GM12865 (cell line): Measurements from ENCODE around the gene GDPD1.
"Not testable (repeated sequence)": the region's sequence is repeated elsewhere in the genome, so short reads cannot be mapped to it uniquely, and the experiment has no call there.

Experiments
- DNase-seq: peaks from one replicate; pipeline ENCODE4 v3.0.0; 2010; ENCODE audit warnings: low read depth
- H3K4me3 ChIP-seq: 2 replicates; pipeline ENCODE4 v1.5.1; 2011; ENCODE audit warnings: mild to moderate bottlenecking, low read depth, low read length, control low read depth
- CTCF ChIP-seq: IDR thresholded peaks from 2 replicates; pipeline ENCODE4 v1.5.1; 2011; ENCODE audit warnings: low read length, control low read depth, low read depth, inconsistent platforms; ENCODE audit not compliant: insufficient read depth; ENCODE audit errors: missing control alignments

GDPD1 gene

GRCh38 chr17:59220328-59221158 lies at the start of gene GDPD1:
GDPD1 (plus strand) TSS chr17:59220511; CDS start chr17:59220610, 99 bp downstream.
- peak within 1 kb of the TSS; percentile 82 for H3K4me3 ChIP-seq
- DNase-seq = peak; percentile 98
- TF ChIP-seq CTCF = peak; percentile 61

- TF ChIP-seq CTCF = no peak
- H3K4me3 ChIP-seq = no peak overlapping the region
- no peak for DNase-seq
Measured at GRCh38 chr17:59172436-59173004, 47.8 kb upstream of the GDPD1 start.

- DNase-seq = no peak
- no peak overlapping the region for H3K4me3 ChIP-seq
- no peak for TF ChIP-seq CTCF
Measured at GRCh38 chr17:59174671-59175070, 45.6 kb upstream of the GDPD1 start.

GRCh38 chr17:59175076-59175475 lies 45.2 kb upstream of the GDPD1 start:
- no peak for TF ChIP-seq CTCF
- DNase-seq = no peak
- no peak overlapping the region for H3K4me3 ChIP-seq

GRCh38 chr17:59178266-59178985 lies 41.9 kb upstream of the GDPD1 start:
- no peak overlapping the region for H3K4me3 ChIP-seq
- no peak for TF ChIP-seq CTCF
- DNase-seq = no peak

GRCh38 chr17:59179601-59180000 lies 40.7 kb upstream of the GDPD1 start:
- DNase-seq, H3K4me3 ChIP-seq: not testable (repeated sequence)

GRCh38 chr17:59180626-59181025 lies 39.7 kb upstream of the GDPD1 start:
- DNase-seq = no peak
- no peak for TF ChIP-seq CTCF
- no peak overlapping the region for H3K4me3 ChIP-seq
